H1 (cell line): ENCODE measurements around the gene WSCD2. TPM values are rescaled to one million over a fixed set of nuclear protein-coding genes. Genes with fewer than 3 reads are reported as not detected.

Experiments
- CTCF ChIA-PET: fragments of 300-600 bp; sonication (Branson Sonifier 250); formaldehyde crosslinking; loops from one replicate; lab custom pipeline; 2021; ENCODE audit not compliant: partially characterized antibody; lab: Charles Lee
- POLR2A ChIA-PET: fragments of 300-600 bp; sonication (Branson Sonifier 250); formaldehyde crosslinking; loops from one replicate; lab custom pipeline; 2021; ENCODE audit warnings: inconsistent platforms; ENCODE audit not compliant: partially characterized antibody; lab: Charles Lee
- DNase-seq, 2 experiments: peaks; one replicate each; pipeline versions ENCODE4 v3.0.0 to v3.0.0-alpha.2; 2010 to 2022; ENCODE audit warnings: low spot score in 2 of 2, low read depth in 1 of 2, mixed read lengths in 1 of 2
- FAIRE-seq: peaks from 2 replicates; lab custom pipeline; 2011; peaks lifted over from hg19 to GRCh38; lab: Jason Lieb, UNC
- H2AFZ ChIP-seq: 2 replicates; pipeline ENCODE4 v1.8.1; 2012; ENCODE audit warnings: low read length, inconsistent platforms
- H2AK5ac ChIP-seq: 2 replicates; pipeline ENCODE4 v1.6.1; 2013; ENCODE audit warnings: low read depth, low read length
- H2BK120ac ChIP-seq: replicated peaks from 2 replicates; pipeline ENCODE3; 2013; ENCODE audit warnings: low read depth, low read length, inconsistent platforms
- H2BK12ac ChIP-seq: 2 replicates; pipeline ENCODE4 v1.6.1; 2013; ENCODE audit warnings: low read depth, low read length
- H2BK15ac ChIP-seq: 2 replicates; pipeline ENCODE4 v1.6.1; 2013; ENCODE audit warnings: low read length
- H2BK20ac ChIP-seq: 2 replicates; pipeline ENCODE4 v1.6.1; 2013; ENCODE audit warnings: low read length
- H2BK5ac ChIP-seq: 2 replicates; pipeline ENCODE4 v1.6.1; 2013; ENCODE audit warnings: low read depth, low read length
- H3K14ac ChIP-seq: 2 replicates; pipeline ENCODE4 v1.6.1; 2013; ENCODE audit warnings: inconsistent platforms; ENCODE audit not compliant: insufficient read length
- H3K18ac ChIP-seq: 2 replicates; pipeline ENCODE4 v1.6.1; 2013; ENCODE audit warnings: low read length; ENCODE audit errors: extremely low read depth
- H3K23ac ChIP-seq: 2 replicates; pipeline ENCODE4 v1.6.1; 2013; ENCODE audit warnings: inconsistent platforms; ENCODE audit not compliant: insufficient read length
- H3K23me2 ChIP-seq: 2 replicates; pipeline ENCODE4 v1.6.1; 2013; ENCODE audit warnings: low read depth, low read length
- H3K27ac ChIP-seq: 2 replicates; pipeline ENCODE4 v1.6.1; 2011; ENCODE audit warnings: low read depth, low read length, inconsistent platforms
- H3K27me3 ChIP-seq, 4 experiments: replicated peaks in 1 of 4; 1 replicate in 1 of 4; 2 replicates in 3 of 4; pipeline versions ENCODE4 v1.6.1 to v1.8.1; 2011 to 2013; ENCODE audit warnings: low read length in 3 of 4, mild to moderate bottlenecking in 3 of 4, inconsistent platforms in 2 of 4, mixed read lengths in 2 of 4, moderate library complexity in 1 of 4; ENCODE audit not compliant: control insufficient read depth in 3 of 4, insufficient read depth in 3 of 4; ENCODE audit errors: extremely low read depth in 1 of 4
- H3K36me3 ChIP-seq, 4 experiments: 2 replicates each; pipeline versions ENCODE4 v1.6.1 to v1.8.1; 2011 to 2013; ENCODE audit warnings: mild to moderate bottlenecking in 4 of 4, low read length in 3 of 4, moderate library complexity in 2 of 4, control low read depth in 1 of 4, inconsistent platforms in 1 of 4; ENCODE audit not compliant: insufficient read depth in 4 of 4, control insufficient read depth in 2 of 4
- H3K4ac ChIP-seq: replicated peaks from 2 replicates; pipeline ENCODE3; 2013; ENCODE audit warnings: low read length, low read depth, mixed read lengths, inconsistent platforms; ENCODE audit not compliant: insufficient read length
- H3K4me1 ChIP-seq, 4 experiments: replicated peaks in 1 of 4; 1 replicate in 1 of 4; 2 replicates in 3 of 4; pipeline versions ENCODE4 v1.6.1 to v1.8.1; 2011 to 2013; ENCODE audit warnings: low read length in 3 of 4, inconsistent platforms in 2 of 4, mixed read lengths in 1 of 4; ENCODE audit not compliant: insufficient read depth in 4 of 4, control insufficient read depth in 3 of 4
- H3K4me2 ChIP-seq, 2 experiments: 2 replicates each; pipeline versions ENCODE4 v1.6.1 to v1.8.1; 2011 to 2013; ENCODE audit warnings: low read depth in 2 of 2, low read length in 2 of 2, control low read depth in 1 of 2, inconsistent platforms in 1 of 2, mild to moderate bottlenecking in 1 of 2; ENCODE audit not compliant: insufficient read depth in 1 of 2
- H3K4me3 ChIP-seq, 4 experiments: fragments of 200-600, 300-600 bp in 1 of 4; sonication (generic), shearing (Covaris generic), sonication (Bioruptor Twin) in 1 of 4; 2 replicates each; pipeline versions ENCODE4 v1.5.1 to v1.8.1; 2011 to 2016; ENCODE audit warnings: low read length in 4 of 4, low read depth in 3 of 4, control low read depth in 2 of 4, inconsistent platforms in 2 of 4, mild to moderate bottlenecking in 2 of 4, mixed read lengths in 1 of 4, moderate library complexity in 1 of 4; ENCODE audit not compliant: insufficient read depth in 2 of 4; ENCODE audit errors: extremely low read depth in 1 of 4
- H3K56ac ChIP-seq: replicated peaks from 2 replicates; pipeline ENCODE3; 2013; ENCODE audit warnings: low read depth, mild to moderate bottlenecking, mixed read lengths, low read length, inconsistent platforms; ENCODE audit not compliant: insufficient read length
- H3K79me1 ChIP-seq: 2 replicates; pipeline ENCODE4 v1.6.1; 2013; ENCODE audit warnings: low read depth, low read length, control low read depth
- H3K79me2 ChIP-seq, 2 experiments: 2 replicates each; pipeline versions ENCODE4 v1.6.1 to v1.8.1; 2012 to 2013; ENCODE audit warnings: low read length in 2 of 2, mild to moderate bottlenecking in 2 of 2, inconsistent platforms in 1 of 2; ENCODE audit not compliant: insufficient read depth in 2 of 2, control insufficient read depth in 1 of 2
- H3K9ac ChIP-seq, 4 experiments: replicated peaks in 1 of 4; 1 replicate in 1 of 4; 2 replicates in 3 of 4; pipeline versions ENCODE4 v1.6.1 to v1.8.1; 2011 to 2013; ENCODE audit warnings: low read depth in 3 of 4, low read length in 3 of 4, control low read depth in 2 of 4, mild to moderate bottlenecking in 2 of 4, moderate library complexity in 2 of 4, inconsistent platforms in 1 of 4; ENCODE audit errors: extremely low read depth in 1 of 4
- H3K9me3 ChIP-seq, 2 experiments: 2 replicates each; pipeline versions ENCODE4 v1.6.1 to v1.8.1; 2012 to 2013; ENCODE audit warnings: mild to moderate bottlenecking in 2 of 2, moderate library complexity in 2 of 2, control low read depth in 1 of 2, inconsistent platforms in 1 of 2, low read depth in 1 of 2, low read length in 1 of 2, mixed read lengths in 1 of 2; ENCODE audit not compliant: insufficient read depth in 2 of 2
- H4K20me1 ChIP-seq, 2 experiments: replicated peaks in 1 of 2; 2 replicates each; pipeline versions ENCODE3 to v1.8.1; 2011 to 2013; ENCODE audit warnings: inconsistent platforms in 2 of 2, low read length in 2 of 2, mild to moderate bottlenecking in 1 of 2; ENCODE audit not compliant: insufficient read depth in 2 of 2, control insufficient read depth in 1 of 2
- H4K5ac ChIP-seq: 2 replicates; pipeline ENCODE4 v1.6.1; 2013; ENCODE audit warnings: low read length, low read depth, mixed read lengths, inconsistent platforms; ENCODE audit not compliant: insufficient read length
- H4K8ac ChIP-seq: 2 replicates; pipeline ENCODE4 v1.8.0; 2013; ENCODE audit warnings: mild to moderate bottlenecking, moderate library complexity, low read length, inconsistent platforms; ENCODE audit not compliant: insufficient read depth; ENCODE audit errors: extremely low read depth
- H4K91ac ChIP-seq: replicated peaks from 2 replicates; pipeline ENCODE3; 2013; ENCODE audit warnings: low read length, mixed read lengths, inconsistent platforms; ENCODE audit not compliant: insufficient read length
- POU5F1 ChIP-seq: IDR thresholded peaks from 2 replicates; pipeline ENCODE4 v1.6.1; 2011; ENCODE audit warnings: low read depth, mild to moderate bottlenecking, low read length, moderate library complexity
- SP2 ChIP-seq: IDR thresholded peaks from 2 replicates; pipeline ENCODE4 v1.6.1; 2012; ENCODE audit warnings: mild to moderate bottlenecking, low read length, inconsistent platforms
- SP4 ChIP-seq: IDR thresholded peaks from 2 replicates; pipeline ENCODE4 v1.6.1; 2012; ENCODE audit warnings: low read length, inconsistent platforms
- YY1 ChIP-seq: IDR thresholded peaks from 2 replicates; pipeline ENCODE4 v1.6.1; 2011; ENCODE audit warnings: low read depth, mild to moderate bottlenecking, low read length
- WGBS, 2 experiments: shearing (Covaris generic) in 1 of 2; methylation state at CpG; one replicate each; pipeline versions ENCODE4 v1.1.6 to v1.1.7; 2013 to 2015; ENCODE audit warnings: low lambda C conversion rate in 2 of 2, mixed read lengths in 2 of 2, inconsistent platforms in 1 of 2, low coverage in 1 of 2, missing lambda C conversion rate in 1 of 2; ENCODE audit not compliant: insufficient replicate concordance in 2 of 2, insufficient coverage in 1 of 2, insufficient read length in 1 of 2; ENCODE audit errors: extremely low coverage in 1 of 2, missing lambda C conversion rate in 1 of 2; 5-methylcytosine and 5-hydroxymethylcytosine counted together
- polyA plus RNA-seq, 7 experiments: library from polyadenylated mRNA; depleted of rRNA in 3 of 7; stranded (reverse) in 5 of 7; unstranded in 2 of 7; fragments of >200 nt in 5 of 7; fragments of 200-250 nt in 2 of 7; gene quantifications; 1 replicate in 5 of 7; 2 replicates in 1 of 7; 4 replicates in 1 of 7; pipeline versions ENCODE4 v1.2.1 to v1.2.3, GENCODE V29; 2011 to 2013; ENCODE audit warnings: missing spikeins in 2 of 7, mixed read lengths in 2 of 7
- total RNA-seq: library from RNA; stranded (reverse); fragmentation: NEBNext Ultra II Directional; extraction: Animal tissue kit (Norgen Biotek cat#: 25700); gene quantifications from 2 replicates; pipeline ENCODE4 v1.2.1, GENCODE V29; 2021

Gene WSCD2
- total and polyA plus RNA-seq, 2 of the 8 experiments (the other 6 are each of a cell fraction or from before 2014, with no cell fraction given), result 1.3 to 2.2 TPM

GRCh38 chr12:108136697-108137096 is 7.6 kb downstream of the WSCD2 start:
- POLR2A ChIA-PET, result interaction anchor here (0.6 to 2.2 kb wide), 2 partner anchors 8 to 131 kb away, joined by 3 to 5 read pairs; no protein-coding TSS in a partner anchor
- no peak overlapping the region for H3K14ac ChIP-seq

More at GRCh38 chr12:108136697-108137096, 7.6 kb downstream of the WSCD2 start:
- Histone ChIP-seq H3K4me1 (peaks cover 3 to 8% (median 5%) of the 10 kb centered on the region in 4 experiments), H4K91ac (no peak overlapping the region), H3K27ac (no peak overlapping the region), H3K4ac (no peak overlapping the region), H4K8ac (no peak overlapping the region), H3K9ac (no peak overlapping the region), H2AFZ (no peak overlapping the region), H3K4me3 (no peak overlapping the region), H3K18ac (no peak overlapping the region; the same call in 1 of the 2 replicates), H2BK20ac (no peak overlapping the region), H3K23me2 (no peaks in the 10 kb centered on the region), H3K79me1 (peaks cover 8% of the 10 kb centered on the region; the same call in 1 of the 2 replicates), H2BK15ac (no peak overlapping the region), H2AK5ac (no peak overlapping the region), H2BK12ac (no peak overlapping the region), H2BK120ac (no peak overlapping the region), H3K23ac (no peak overlapping the region), H2BK5ac (no peak overlapping the region), H4K20me1 (peaks cover 0 to 2% of the 10 kb centered on the region in 2 experiments), H3K27me3 (no peaks in the 10 kb centered on the region), H4K5ac (no peak overlapping the region), H3K4me2 (no peak overlapping the region), H3K79me2 (no peaks in the 10 kb centered on the region), H3K9me3 (no peaks in the 10 kb centered on the region), H3K56ac (no peak overlapping the region), H3K36me3 (no peaks in the 10 kb centered on the region)
- WGBS, 2 experiments, result 63% methylated on average over 6 of the region's 6 CpGs; no CpG with 5 or more reads in 1 of the 2 experiments
- FAIRE-seq (no peak), DNase-seq (no peak)
- TF ChIP-seq POU5F1 (no peak), SP2 (no peak), YY1 (no peak), SP4 (no peak)
- CTCF ChIA-PET, result interaction anchor here (0.7 to 1.7 kb wide), 7 partner anchors 48 to 382 kb away, joined by 3 to 7 read pairs (median 3); no protein-coding TSS in a partner anchor
